ENCODE measurements around the gene KLHL36.
A peak's percentile ranks its signal among the peaks of the same experiment; 100 is the strongest.
"Not testable (repeated sequence)": the region's sequence is repeated elsewhere in the genome, so short reads cannot be mapped to it uniquely, and the experiment has no call there.

KLHL36 gene

DNA sequence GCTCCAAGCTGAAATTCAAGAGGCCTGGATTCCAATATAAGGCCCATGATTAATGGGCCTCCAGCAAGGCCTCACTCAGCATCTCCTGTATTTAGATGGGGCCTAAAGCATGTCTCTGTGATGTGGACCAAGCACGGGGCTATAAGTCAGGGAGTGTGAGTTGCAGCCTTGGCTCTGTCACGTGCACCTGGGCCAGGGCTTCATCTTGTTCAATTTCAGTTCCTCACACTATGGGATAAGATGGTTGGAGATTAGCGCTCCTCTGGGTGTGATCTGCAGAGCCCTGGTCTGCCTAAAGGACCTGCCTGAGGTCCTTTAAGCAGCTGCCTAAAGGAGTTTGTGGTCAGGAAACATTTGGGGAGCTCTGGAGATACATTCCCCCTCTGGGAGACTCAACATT, 25.2 kb downstream of the KLHL36 start:
- DNase-seq, result no peak

DNA sequence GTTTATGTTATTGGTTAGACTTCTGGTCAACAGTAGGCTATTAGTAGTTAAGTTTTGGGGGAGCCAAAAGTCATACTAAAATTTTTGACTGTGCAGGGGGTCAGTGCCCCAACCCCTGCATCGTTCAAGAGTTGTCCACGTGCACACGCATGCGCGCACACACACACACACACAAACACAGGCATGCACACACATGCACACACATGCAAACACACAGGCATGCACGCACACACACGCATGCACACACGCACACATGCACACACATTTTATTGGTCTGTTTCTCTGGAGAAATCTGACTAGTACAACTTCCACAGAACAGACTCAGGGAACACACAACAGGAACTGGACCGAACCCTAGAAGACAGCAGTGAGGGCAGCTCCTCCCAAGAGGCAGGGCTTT, 27.1 kb downstream of the KLHL36 start:
- no peak for DNase-seq

DNA sequence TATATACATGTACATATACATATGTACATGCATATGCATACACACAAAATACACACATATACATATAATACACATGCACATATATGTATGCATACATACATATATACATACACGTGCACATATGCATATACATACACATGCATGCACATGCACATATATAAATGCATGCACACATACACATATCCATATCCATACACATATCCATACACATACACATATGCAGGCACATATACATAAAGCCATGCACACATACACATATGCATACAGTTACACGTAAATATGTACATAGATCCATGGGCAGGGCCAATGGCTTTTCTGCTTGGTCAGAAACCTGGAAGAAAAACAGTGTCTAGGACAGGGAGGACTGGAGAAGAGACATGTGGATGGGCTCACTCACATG, 27.6 kb downstream of the KLHL36 start:
- DNase-seq, result no peak

DNA sequence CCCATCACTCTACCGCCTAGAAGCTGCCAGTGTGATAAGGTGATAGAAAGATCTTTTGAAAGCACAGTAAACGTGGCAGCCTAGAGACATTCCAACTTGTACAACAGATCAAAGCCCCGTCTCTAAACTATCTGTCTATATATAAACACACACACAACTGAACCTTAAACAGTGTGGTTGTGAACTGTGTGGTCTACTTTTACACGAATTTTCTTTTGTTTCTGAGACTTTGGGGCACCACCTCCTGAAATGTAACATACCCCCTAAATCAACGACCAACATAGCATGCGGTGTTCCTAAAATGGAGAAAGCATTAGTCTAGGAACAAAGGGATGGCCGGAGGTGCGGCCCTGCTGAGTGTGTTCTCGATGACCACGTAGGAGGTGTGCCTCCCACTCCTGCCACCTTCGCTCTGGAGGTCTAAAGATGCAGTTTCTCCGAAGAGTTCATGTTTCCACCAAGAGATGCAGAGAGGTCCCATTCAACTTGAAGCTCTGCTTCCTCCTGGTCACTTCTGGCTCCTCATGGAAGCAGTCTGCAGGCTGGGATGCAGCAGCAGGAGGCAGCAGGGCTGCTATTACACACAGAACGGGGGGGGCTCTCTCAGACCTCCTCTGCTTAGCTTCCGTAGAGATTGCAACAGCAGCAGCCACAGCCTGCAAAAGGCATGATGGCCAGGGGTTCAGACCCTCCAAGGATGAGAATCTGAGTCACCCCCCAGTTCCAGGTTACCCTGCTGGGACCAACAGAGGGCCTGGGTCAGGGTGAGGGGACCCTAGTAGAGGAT, 28.9 kb downstream of the KLHL36 start:
- no peak for DNase-seq

DNA sequence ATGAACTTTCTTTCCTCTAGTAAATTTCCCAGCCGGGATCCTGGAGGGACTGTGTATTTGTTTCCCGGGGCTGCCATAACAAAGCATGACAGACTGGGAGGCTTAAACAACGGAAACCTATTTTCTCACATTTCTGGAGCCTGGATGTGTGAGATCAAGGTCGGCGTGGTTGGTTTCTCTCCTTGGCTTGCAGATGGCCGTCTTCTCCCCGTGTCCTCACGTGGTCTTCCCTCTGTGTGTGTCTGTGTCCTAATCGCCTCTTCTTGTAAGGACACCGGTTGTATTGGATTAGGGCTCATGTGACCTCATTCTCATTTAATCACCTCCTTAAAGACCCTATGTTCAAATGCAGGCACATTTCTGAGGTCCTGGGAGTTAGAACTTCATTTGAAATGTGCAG, 29.5 kb downstream of the KLHL36 start:
- no peak for DNase-seq

DNA sequence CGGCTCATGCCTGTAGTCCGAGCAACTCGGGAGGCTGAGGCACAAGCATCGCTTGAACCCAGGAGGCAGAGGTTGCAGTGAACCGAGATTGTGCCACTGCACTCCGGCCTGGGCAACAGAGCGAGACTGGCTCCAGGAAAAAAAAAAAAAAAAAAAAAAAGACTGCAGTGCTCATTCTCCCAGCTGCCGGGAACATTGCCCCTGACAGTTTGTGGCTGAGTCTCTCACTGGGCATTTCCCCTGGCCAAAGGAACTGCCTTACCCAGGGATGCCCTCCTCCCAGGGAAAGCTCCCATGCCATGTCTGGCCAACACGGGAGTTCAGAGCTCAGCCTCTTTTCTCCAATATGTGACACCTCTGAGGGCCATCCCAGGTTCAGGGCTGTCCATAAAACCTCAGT, 30.2 kb downstream of the KLHL36 start:
- DNase-seq, result no peak

DNA sequence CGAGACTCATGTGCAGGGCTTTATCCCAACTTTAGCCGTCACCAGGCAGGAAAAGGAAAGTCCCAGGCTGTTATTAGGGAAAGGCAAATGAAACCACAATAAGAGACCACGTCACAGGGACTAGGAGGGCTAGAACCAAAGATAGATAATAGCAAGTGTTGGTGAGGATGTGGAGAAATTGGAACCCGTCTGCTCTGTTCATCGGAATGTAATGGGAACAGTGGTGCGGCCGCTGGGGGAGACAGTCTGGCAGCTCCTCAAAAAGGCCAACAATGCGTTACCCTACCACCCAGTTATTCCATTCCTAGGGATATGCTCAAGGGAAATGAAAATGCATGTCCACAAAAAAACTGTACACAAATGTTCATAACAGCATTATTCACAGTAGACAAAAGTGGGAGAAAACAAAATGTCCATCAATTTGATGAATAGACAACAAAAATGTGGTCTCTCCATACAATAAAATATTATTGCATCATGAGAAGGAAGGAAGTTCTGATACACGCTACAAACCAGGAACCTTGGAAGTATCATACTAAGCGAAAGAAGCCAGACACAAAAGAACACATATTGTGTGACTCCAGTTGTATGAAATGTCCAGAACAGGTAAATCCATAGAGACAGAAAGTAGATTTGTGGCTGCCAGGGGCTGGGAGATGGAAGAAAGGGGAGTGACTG, 32.0 kb downstream of the KLHL36 start:
- no peak for DNase-seq

DNA sequence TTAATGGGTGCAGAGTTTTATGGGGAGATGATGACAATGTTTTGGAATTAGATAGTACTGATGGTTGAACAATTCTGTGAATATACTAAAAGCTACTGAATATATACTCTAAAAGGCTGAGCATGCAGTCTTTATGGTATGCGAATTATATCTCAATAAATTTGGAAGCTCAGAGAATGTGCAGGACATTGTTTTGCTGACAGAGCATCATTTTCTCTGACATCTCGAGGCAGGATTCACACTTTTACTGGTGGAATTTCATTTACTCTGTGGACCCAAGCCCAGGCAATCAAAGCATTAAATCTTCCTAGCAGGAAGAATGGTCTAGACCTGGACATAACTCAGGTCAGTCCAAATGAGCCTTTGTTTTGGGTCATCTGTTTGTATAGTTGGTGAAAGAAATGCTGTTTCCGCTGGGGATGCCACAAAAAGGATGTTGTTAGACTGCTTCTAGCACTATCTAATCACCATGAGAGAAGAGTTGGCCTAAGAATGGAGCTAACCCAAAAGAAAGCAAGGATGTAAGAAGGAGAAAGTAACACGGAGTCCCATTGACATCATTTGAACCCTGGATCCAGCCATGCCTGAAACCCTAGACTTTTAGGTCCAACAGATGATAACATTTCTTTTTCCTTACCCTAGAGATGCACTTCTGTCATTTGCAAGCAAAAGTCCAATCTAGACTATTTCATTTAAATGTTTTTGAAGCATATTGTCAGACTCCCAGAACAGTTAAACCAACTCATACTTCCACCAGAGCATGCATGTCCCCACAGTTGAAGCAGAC, 32.7 kb downstream of the KLHL36 start:
- DNase-seq, result no peak

DNA sequence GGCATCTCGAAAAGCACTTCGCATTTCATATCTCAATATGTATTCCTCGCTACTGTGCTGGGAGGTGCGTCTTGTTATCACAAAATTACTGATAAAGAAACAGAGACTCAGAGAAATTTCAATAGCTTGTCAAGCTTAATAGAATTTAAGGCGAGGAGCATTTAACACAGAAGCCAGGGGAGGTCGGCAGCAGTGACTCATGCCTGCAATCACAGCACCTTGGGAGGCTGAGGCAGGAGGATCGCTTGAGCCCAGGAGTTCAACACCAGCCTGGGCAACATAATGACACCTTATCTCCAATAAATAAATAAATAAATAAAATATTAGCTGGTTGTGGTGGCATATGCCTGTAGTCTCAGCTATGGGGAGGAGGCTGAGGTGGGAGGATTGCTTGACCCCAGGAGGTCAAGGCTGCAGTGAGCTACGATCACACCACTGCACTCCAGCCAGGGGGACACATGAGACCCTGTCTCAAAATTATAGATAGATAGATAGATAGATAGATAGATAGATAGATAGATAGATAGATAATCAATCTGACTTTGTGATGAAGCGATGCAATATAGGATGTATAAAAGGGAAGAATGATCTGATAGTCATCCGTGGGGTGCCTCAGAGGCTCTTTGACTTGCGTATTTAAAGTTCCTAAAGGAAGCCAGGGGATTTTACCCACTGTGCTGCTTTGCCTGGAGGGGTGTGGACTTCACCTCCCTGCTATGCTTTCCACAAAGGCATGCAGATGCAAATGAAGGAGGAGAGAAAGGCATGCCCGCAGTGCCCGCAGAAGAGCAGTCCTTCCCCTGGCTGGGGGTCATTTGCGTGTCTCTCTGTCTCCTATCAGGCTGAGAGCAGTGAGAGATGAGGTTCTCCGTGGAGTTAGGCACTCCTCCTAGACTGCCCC, 35.6 kb downstream of the KLHL36 start:
- DNase-seq, result no peak

DNA sequence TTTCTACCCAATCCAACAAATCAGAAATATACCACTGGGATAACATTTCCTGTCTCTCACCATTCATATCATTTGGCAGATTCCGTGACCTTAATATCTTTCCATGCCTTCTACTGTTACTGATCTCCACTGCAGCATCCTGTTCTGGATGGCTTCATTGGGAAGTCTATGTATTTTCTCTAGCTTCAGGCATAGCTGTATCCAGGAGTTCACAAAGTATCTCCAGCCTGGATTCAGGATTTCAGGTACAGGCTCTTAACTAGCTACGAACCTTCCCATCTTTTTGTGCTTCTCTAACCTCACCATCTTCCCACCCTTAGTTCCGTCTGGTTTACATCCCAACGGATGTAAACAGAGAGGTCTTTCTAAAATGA, 36.3 kb downstream of the KLHL36 start:
- DNase-seq, result no peak

DNA sequence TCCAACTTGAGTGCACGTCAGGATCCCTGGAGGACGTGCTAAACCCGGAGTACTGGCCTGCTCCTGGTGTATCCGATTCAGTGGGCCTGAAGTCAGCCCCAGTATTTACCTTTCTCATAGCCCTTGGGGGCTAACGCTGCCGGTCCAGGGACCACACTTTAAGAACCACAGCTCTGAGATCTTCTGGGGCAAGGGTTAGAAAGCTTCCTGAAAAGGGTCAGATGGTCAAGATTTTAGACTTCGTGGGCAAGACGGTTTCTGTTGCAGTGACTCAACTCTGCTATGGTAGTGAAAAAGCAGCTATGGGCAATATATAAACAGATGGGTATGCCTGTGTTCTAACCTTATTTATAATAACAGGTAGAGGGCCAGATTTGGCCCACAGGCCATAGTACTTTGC, 36.9 kb downstream of the KLHL36 start:
- DNase-seq, result no peak

DNA sequence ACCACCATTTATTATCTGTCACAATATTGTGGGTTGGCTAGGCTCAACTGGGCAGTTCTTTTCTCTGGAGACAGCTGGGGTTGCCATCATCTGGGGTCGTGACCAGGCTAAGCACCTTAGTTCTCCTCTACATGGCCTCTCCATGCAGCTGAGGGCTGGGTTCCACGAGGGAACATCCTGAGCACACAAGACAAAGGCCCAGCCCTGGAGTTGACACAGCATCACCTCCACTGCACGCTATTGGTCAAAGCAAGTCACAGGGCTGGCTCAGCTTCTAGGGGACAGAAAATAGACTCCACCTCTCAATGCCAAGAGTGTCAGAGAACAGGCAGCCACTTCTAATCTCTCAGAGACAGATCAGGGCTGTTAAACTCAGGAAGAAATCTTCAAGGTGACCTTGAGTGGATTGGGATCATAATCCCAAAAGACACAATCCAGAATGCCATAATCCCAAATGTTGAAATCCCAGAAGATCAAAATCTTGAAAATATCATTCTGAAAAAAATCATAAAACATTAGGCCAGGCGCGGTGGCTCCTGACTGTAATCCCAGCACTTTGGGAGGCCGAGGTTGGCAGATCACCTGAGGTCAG, 38.5 kb downstream of the KLHL36 start:
- DNase-seq, result no peak

DNA sequence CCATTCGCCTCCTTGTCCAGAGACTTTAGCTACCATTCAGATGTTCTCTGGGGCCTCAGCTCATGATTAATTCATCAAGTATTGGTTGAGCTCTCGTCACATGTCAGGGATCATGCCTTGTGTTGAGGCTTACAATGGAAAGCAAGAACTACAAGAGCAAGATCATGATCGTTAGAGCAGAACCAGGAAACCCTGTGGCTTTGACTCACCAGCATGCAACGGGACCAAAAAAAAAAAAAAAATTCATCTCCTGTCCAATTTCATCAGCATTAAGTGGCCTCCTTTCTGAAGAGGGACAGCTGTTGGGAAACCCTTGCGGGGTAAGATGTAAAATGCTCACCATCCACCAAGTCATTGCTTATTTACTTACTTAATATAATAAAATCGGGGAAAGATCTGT, 39.4 kb downstream of the KLHL36 start:
- no peak for DNase-seq

DNA sequence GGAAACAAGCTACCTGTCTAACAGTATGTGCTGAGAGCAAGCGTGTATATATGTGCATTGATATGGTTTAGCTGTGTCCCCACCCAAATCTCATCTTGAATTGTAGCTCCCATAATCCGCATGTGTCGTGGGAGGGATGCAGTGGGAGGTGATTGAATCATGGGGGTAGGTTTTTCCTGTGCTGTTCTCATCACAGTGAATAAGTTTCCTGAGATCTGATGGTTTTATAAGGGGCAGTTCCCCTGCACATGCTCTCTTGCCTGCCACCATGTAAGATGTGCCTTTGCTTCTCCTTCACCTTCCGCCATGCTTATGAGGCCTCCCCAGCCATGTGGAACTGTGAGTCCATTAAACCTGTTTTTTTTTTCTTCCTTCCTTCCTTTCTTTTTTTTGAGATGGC, 39.9 kb downstream of the KLHL36 start:
- not testable (repeated sequence) for DNase-seq

DNA sequence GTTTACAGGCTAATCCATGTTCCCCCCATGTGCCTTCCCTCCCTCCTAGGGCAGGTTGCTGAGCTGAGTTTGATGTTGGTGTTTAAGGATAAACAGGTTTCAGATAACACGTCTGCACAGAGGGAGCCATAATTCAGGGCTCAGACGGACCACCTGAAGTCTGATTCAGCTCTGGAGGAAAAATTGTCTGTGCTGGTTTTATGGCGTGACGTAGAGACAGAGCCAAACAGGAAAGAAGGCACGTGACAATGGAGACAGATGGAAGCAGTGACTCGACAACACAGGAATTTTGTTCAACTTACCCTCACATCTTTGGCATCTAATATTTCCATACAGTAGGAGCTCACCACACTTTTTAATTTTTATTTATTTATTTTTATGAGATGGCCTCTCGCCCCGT, 40.8 kb downstream of the KLHL36 start:
- no peak for DNase-seq

DNA sequence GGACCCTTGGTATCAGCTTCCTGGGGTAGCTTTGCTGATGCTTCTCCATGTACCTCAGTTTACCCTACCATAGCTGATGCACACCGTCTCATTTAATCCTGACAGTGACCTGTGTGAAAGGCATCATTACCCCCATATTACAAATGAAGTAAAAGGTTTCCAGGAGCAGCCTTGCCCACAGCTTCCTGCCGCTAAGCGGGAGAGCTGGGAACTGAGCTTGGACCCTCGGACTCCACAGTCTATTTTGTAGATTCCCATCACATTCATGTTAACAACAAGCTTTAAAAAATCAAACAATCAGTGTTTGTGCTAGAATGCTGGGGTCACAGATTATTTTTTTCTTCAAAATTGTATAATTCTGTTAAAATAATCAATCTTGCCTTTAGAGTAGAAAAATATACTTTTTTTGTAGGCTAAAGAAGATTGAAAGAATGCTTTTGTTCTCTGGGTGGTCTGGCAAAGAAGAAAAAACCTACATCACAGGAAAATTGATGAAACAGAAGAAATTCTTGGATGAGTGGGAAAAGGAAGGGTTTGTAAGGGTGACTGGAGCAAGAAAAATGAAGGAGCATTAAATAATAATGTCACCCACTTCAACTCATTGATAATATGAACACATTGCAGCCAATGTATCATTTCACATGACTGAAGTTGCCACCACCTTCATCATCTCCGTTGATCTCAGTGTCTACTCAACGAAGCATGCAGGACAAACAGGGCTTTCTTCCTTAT, 41.9 kb downstream of the KLHL36 start:
- no peak for DNase-seq

DNA sequence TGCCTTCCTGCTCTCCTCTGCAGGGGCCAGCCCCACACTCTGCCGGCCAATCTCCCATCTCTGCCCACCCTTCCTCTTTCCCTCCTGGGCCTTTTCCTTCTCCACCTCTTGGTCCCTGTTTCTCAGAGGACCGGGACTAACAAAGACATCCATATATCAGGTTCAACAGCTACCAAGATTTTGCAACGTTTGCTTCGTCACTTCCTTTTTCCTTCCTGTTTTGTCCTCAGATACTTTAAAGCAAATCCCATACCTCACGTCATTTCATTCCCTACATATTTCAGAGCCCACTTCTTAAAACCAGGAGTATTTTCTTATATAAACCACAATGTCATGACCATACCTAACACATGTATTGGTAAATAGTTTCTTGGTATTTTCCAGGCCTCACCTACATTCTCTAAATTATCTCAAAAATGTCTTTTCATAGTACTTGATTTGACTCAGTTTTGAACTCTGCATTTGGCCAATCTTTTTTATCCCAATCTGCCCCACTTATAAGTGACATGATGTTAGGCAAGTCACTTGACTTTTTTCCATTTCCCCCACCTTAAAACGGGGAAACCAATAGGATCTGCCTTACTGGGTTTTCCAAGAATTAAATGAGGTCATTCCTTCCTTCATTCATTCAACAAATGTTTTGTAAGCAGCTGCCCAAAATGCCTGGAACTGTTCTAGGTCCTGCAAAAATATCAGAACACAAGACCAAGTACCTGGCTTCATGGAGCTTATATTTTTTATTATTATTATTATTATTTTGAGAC, 44.3 kb downstream of the KLHL36 start:
- DNase-seq, result no peak

DNA sequence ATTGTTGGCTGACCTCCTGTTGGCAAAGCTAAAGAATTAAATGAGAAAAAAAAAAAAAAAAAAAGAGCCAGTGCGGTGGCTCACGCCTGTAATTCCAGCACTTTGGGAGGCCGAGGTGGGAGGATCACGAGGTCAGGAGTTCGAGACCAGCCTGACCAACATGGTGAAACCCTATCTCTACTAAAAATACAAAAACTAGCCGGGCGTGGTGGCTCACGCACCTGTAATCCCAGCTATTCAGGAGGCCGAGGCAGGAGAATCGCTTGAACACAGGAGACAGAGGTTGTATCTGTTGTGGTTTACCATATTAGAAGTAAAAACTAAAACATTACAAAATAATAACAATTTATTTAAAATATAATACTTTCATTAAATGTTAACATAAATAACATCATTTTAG, 45.6 kb downstream of the KLHL36 start:
- DNase-seq, result not testable (repeated sequence)

DNA sequence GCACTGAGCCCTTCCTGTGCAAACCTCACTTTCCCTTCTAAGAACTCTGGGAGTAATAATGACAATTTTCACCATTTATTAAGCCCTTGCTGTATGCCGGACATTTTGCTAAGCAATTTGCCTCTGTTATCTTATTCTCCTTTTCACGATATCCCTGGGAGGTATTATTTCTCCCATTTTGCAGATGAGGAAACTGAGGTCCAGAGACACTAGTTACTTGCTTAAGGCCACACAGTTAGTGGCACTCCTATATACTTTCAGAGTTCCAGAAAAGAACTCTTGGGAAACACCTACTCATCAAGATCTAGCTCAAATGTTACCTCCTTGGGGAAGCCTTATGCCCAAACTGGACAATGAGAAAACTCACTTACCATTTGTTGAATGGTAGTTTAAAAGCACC, 46.7 kb downstream of the KLHL36 start:
- DNase-seq, result no peak

DNA sequence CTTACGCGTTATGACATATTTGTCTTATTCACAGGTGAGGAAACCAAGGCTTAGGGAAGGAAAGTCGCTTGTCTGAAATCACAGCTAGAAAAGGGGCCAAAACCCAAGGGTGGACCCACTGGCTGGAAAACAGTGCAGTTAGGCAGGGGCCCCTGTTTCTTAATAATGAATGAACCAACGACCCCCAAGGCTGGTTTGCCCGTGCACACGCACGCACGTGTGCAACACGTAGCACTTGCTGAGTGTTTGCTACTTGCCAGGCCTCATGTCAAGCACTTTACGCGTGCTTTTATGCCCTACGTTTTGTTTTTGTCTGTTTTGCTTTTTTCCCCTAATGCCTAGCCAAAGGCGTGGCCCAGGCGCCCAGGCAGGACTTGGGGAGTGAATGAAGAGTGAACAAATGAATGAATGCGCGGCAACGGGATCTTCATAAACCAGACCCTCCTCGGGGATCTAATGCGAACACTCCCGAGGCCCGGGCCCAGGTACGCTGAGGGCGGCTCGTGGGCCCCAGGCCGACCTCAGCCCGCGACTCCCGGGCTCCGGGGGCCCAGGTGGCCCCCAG, 50.9 kb downstream of the KLHL36 start:
- DNase-seq, result peak; percentile 25

Measured in stimulated activated CD4-positive, alpha-beta T cell treated with anti-CD3 and anti-CD28 coated beads, Interleukin-1b, Interleukin-23, amount 100 ng/mL, for 48 hours (primary cell).